H1 (cell line): ENCODE data around the gene CCDC185. TPM values are rescaled to one million over a fixed set of nuclear protein-coding genes. Genes with fewer than 3 reads are reported as not detected.
A peak's percentile ranks its signal among the peaks of the same experiment; 100 is the strongest.

ENCODE experiments used
- CTCF ChIA-PET: fragments of 300-600 bp; sonication (Branson Sonifier 250); formaldehyde crosslinking; loops from one replicate; lab custom pipeline; 2021; ENCODE audit not compliant: partially characterized antibody; lab: Charles Lee
- POLR2A ChIA-PET: fragments of 300-600 bp; sonication (Branson Sonifier 250); formaldehyde crosslinking; loops from one replicate; lab custom pipeline; 2021; ENCODE audit warnings: inconsistent platforms; ENCODE audit not compliant: partially characterized antibody; lab: Charles Lee
- DNase-seq, 2 experiments: peaks; one replicate each; pipeline versions ENCODE4 v3.0.0 to v3.0.0-alpha.2; 2010 to 2022; ENCODE audit warnings: low spot score in 2 of 2, low read depth in 1 of 2, mixed read lengths in 1 of 2
- FAIRE-seq: peaks from 2 replicates; lab custom pipeline; 2011; peaks lifted over from hg19 to GRCh38; lab: Jason Lieb, UNC
- H2AFZ ChIP-seq: 2 replicates; pipeline ENCODE4 v1.8.1; 2012; ENCODE audit warnings: low read length, inconsistent platforms
- H2AK5ac ChIP-seq: 2 replicates; pipeline ENCODE4 v1.6.1; 2013; ENCODE audit warnings: low read depth, low read length
- H2BK120ac ChIP-seq: replicated peaks from 2 replicates; pipeline ENCODE3; 2013; ENCODE audit warnings: low read depth, low read length, inconsistent platforms
- H2BK12ac ChIP-seq: 2 replicates; pipeline ENCODE4 v1.6.1; 2013; ENCODE audit warnings: low read depth, low read length
- H2BK15ac ChIP-seq: 2 replicates; pipeline ENCODE4 v1.6.1; 2013; ENCODE audit warnings: low read length
- H2BK20ac ChIP-seq: 2 replicates; pipeline ENCODE4 v1.6.1; 2013; ENCODE audit warnings: low read length
- H2BK5ac ChIP-seq: 2 replicates; pipeline ENCODE4 v1.6.1; 2013; ENCODE audit warnings: low read depth, low read length
- H3K14ac ChIP-seq: 2 replicates; pipeline ENCODE4 v1.6.1; 2013; ENCODE audit warnings: inconsistent platforms; ENCODE audit not compliant: insufficient read length
- H3K18ac ChIP-seq: 2 replicates; pipeline ENCODE4 v1.6.1; 2013; ENCODE audit warnings: low read length; ENCODE audit errors: extremely low read depth
- H3K23ac ChIP-seq: 2 replicates; pipeline ENCODE4 v1.6.1; 2013; ENCODE audit warnings: inconsistent platforms; ENCODE audit not compliant: insufficient read length
- H3K23me2 ChIP-seq: 2 replicates; pipeline ENCODE4 v1.6.1; 2013; ENCODE audit warnings: low read depth, low read length
- H3K27ac ChIP-seq: 2 replicates; pipeline ENCODE4 v1.6.1; 2011; ENCODE audit warnings: low read depth, low read length, inconsistent platforms
- H3K27me3 ChIP-seq, 4 experiments: replicated peaks in 1 of 4; 1 replicate in 1 of 4; 2 replicates in 3 of 4; pipeline versions ENCODE4 v1.6.1 to v1.8.1; 2011 to 2013; ENCODE audit warnings: low read length in 3 of 4, mild to moderate bottlenecking in 3 of 4, inconsistent platforms in 2 of 4, mixed read lengths in 2 of 4, moderate library complexity in 1 of 4; ENCODE audit not compliant: control insufficient read depth in 3 of 4, insufficient read depth in 3 of 4; ENCODE audit errors: extremely low read depth in 1 of 4
- H3K36me3 ChIP-seq, 4 experiments: 2 replicates each; pipeline versions ENCODE4 v1.6.1 to v1.8.1; 2011 to 2013; ENCODE audit warnings: mild to moderate bottlenecking in 4 of 4, low read length in 3 of 4, moderate library complexity in 2 of 4, control low read depth in 1 of 4, inconsistent platforms in 1 of 4; ENCODE audit not compliant: insufficient read depth in 4 of 4, control insufficient read depth in 2 of 4
- H3K4ac ChIP-seq: replicated peaks from 2 replicates; pipeline ENCODE3; 2013; ENCODE audit warnings: low read length, low read depth, mixed read lengths, inconsistent platforms; ENCODE audit not compliant: insufficient read length
- H3K4me1 ChIP-seq, 4 experiments: replicated peaks in 1 of 4; 1 replicate in 1 of 4; 2 replicates in 3 of 4; pipeline versions ENCODE4 v1.6.1 to v1.8.1; 2011 to 2013; ENCODE audit warnings: low read length in 3 of 4, inconsistent platforms in 2 of 4, mixed read lengths in 1 of 4; ENCODE audit not compliant: insufficient read depth in 4 of 4, control insufficient read depth in 3 of 4
- H3K4me2 ChIP-seq, 2 experiments: 2 replicates each; pipeline versions ENCODE4 v1.6.1 to v1.8.1; 2011 to 2013; ENCODE audit warnings: low read depth in 2 of 2, low read length in 2 of 2, control low read depth in 1 of 2, inconsistent platforms in 1 of 2, mild to moderate bottlenecking in 1 of 2; ENCODE audit not compliant: insufficient read depth in 1 of 2
- H3K4me3 ChIP-seq, 4 experiments: fragments of 200-600, 300-600 bp in 1 of 4; sonication (generic), shearing (Covaris generic), sonication (Bioruptor Twin) in 1 of 4; 2 replicates each; pipeline versions ENCODE4 v1.5.1 to v1.8.1; 2011 to 2016; ENCODE audit warnings: low read length in 4 of 4, low read depth in 3 of 4, control low read depth in 2 of 4, inconsistent platforms in 2 of 4, mild to moderate bottlenecking in 2 of 4, mixed read lengths in 1 of 4, moderate library complexity in 1 of 4; ENCODE audit not compliant: insufficient read depth in 2 of 4; ENCODE audit errors: extremely low read depth in 1 of 4
- H3K56ac ChIP-seq: replicated peaks from 2 replicates; pipeline ENCODE3; 2013; ENCODE audit warnings: low read depth, mild to moderate bottlenecking, mixed read lengths, low read length, inconsistent platforms; ENCODE audit not compliant: insufficient read length
- H3K79me1 ChIP-seq: 2 replicates; pipeline ENCODE4 v1.6.1; 2013; ENCODE audit warnings: low read depth, low read length, control low read depth
- H3K79me2 ChIP-seq, 2 experiments: 2 replicates each; pipeline versions ENCODE4 v1.6.1 to v1.8.1; 2012 to 2013; ENCODE audit warnings: low read length in 2 of 2, mild to moderate bottlenecking in 2 of 2, inconsistent platforms in 1 of 2; ENCODE audit not compliant: insufficient read depth in 2 of 2, control insufficient read depth in 1 of 2
- H3K9ac ChIP-seq, 4 experiments: replicated peaks in 1 of 4; 1 replicate in 1 of 4; 2 replicates in 3 of 4; pipeline versions ENCODE4 v1.6.1 to v1.8.1; 2011 to 2013; ENCODE audit warnings: low read depth in 3 of 4, low read length in 3 of 4, control low read depth in 2 of 4, mild to moderate bottlenecking in 2 of 4, moderate library complexity in 2 of 4, inconsistent platforms in 1 of 4; ENCODE audit errors: extremely low read depth in 1 of 4
- H3K9me3 ChIP-seq, 2 experiments: 2 replicates each; pipeline versions ENCODE4 v1.6.1 to v1.8.1; 2012 to 2013; ENCODE audit warnings: mild to moderate bottlenecking in 2 of 2, moderate library complexity in 2 of 2, control low read depth in 1 of 2, inconsistent platforms in 1 of 2, low read depth in 1 of 2, low read length in 1 of 2, mixed read lengths in 1 of 2; ENCODE audit not compliant: insufficient read depth in 2 of 2
- H4K20me1 ChIP-seq, 2 experiments: replicated peaks in 1 of 2; 2 replicates each; pipeline versions ENCODE3 to v1.8.1; 2011 to 2013; ENCODE audit warnings: inconsistent platforms in 2 of 2, low read length in 2 of 2, mild to moderate bottlenecking in 1 of 2; ENCODE audit not compliant: insufficient read depth in 2 of 2, control insufficient read depth in 1 of 2
- H4K5ac ChIP-seq: 2 replicates; pipeline ENCODE4 v1.6.1; 2013; ENCODE audit warnings: low read length, low read depth, mixed read lengths, inconsistent platforms; ENCODE audit not compliant: insufficient read length
- H4K8ac ChIP-seq: 2 replicates; pipeline ENCODE4 v1.8.0; 2013; ENCODE audit warnings: mild to moderate bottlenecking, moderate library complexity, low read length, inconsistent platforms; ENCODE audit not compliant: insufficient read depth; ENCODE audit errors: extremely low read depth
- H4K91ac ChIP-seq: replicated peaks from 2 replicates; pipeline ENCODE3; 2013; ENCODE audit warnings: low read length, mixed read lengths, inconsistent platforms; ENCODE audit not compliant: insufficient read length
- BCL11A ChIP-seq, 2 experiments: IDR thresholded peaks; one replicate each; pipeline ENCODE4 v1.6.1; 2011; ENCODE audit warnings: low read depth in 2 of 2, low read length in 2 of 2, mild to moderate bottlenecking in 2 of 2
- BRCA1 ChIP-seq: IDR thresholded peaks from 2 replicates; pipeline ENCODE4 v1.6.1; 2012; ENCODE audit warnings: low read depth, low read length, improper control_type of control experiment
- CBX5 ChIP-seq: fragments of 300-800, 300-1000 bp; sonication (generic); IDR thresholded peaks from 2 replicates; pipeline ENCODE4 v1.7.1; 2016; ENCODE audit warnings: antibody characterized with exemption, low read length, low read depth
- CEBPB ChIP-seq: IDR thresholded peaks from 2 replicates; pipeline ENCODE4 v1.6.1; 2012; ENCODE audit warnings: low read depth, low read length
- CREB1 ChIP-seq: IDR thresholded peaks from 2 replicates; pipeline ENCODE4 v1.6.1; 2012; ENCODE audit warnings: inconsistent platforms
- CTBP2 ChIP-seq: IDR thresholded peaks from 2 replicates; pipeline ENCODE4 v1.7.0; 2011; ENCODE audit warnings: borderline replicate concordance, mild to moderate bottlenecking, moderate library complexity, mixed read lengths, low read length; ENCODE audit not compliant: insufficient read depth, insufficient read length
- KDM1A ChIP-seq: fragments of 200-600, 300-600 bp; sonication (generic); IDR thresholded peaks from 2 replicates; pipeline ENCODE4 v1.7.1; 2016; ENCODE audit warnings: mild to moderate bottlenecking, low read length, borderline replicate concordance
- MAFK ChIP-seq: IDR thresholded peaks from 2 replicates; pipeline ENCODE4 v1.6.1; 2012; ENCODE audit warnings: low read depth, mild to moderate bottlenecking, improper control_type of control experiment, low read length
- MAX ChIP-seq: IDR thresholded peaks from 2 replicates; pipeline ENCODE4 v1.6.1; 2012; ENCODE audit warnings: inconsistent platforms
- NANOG ChIP-seq: IDR thresholded peaks from 2 replicates; pipeline ENCODE4 v1.6.1; 2011; ENCODE audit warnings: low read length, low read depth, mild to moderate bottlenecking, inconsistent platforms; ENCODE audit not compliant: insufficient read depth, poor library complexity, severe bottlenecking
- RXRA ChIP-seq: IDR thresholded peaks from 2 replicates; pipeline ENCODE4 v1.6.1; 2011; ENCODE audit warnings: low read depth, mild to moderate bottlenecking, low read length, moderate library complexity; ENCODE audit not compliant: insufficient read depth
- SAP30 ChIP-seq: fragments of 300-600 bp; sonication (generic); IDR thresholded peaks from 2 replicates; pipeline ENCODE4 v1.7.1; 2012; ENCODE audit warnings: low read length, moderate library complexity, mild to moderate bottlenecking, inconsistent platforms; ENCODE audit not compliant: insufficient read depth, insufficient replicate concordance
- SP4 ChIP-seq: IDR thresholded peaks from 2 replicates; pipeline ENCODE4 v1.6.1; 2012; ENCODE audit warnings: low read length, inconsistent platforms
- SUZ12 ChIP-seq: fragments of 200-600 bp; sonication (generic); IDR thresholded peaks from 2 replicates; pipeline ENCODE4 v1.6.1; 2012; ENCODE audit warnings: mild to moderate bottlenecking, inconsistent platforms, low read length, moderate library complexity, mixed read lengths
- whole genome bisulfite sequencing, 2 experiments: shearing (Covaris generic) in 1 of 2; methylation state at CpG; one replicate each; pipeline versions ENCODE4 v1.1.6 to v1.1.7; 2013 to 2015; ENCODE audit warnings: low lambda C conversion rate in 2 of 2, mixed read lengths in 2 of 2, inconsistent platforms in 1 of 2, low coverage in 1 of 2, missing lambda C conversion rate in 1 of 2; ENCODE audit not compliant: insufficient replicate concordance in 2 of 2, insufficient coverage in 1 of 2, insufficient read length in 1 of 2; ENCODE audit errors: extremely low coverage in 1 of 2, missing lambda C conversion rate in 1 of 2; 5-methylcytosine and 5-hydroxymethylcytosine counted together
- polyA plus RNA-seq, 7 experiments: library from polyadenylated mRNA; depleted of rRNA in 3 of 7; stranded (reverse) in 5 of 7; unstranded in 2 of 7; fragments of >200 nt in 5 of 7; fragments of 200-250 nt in 2 of 7; gene quantifications; 1 replicate in 5 of 7; 2 replicates in 1 of 7; 4 replicates in 1 of 7; pipeline versions ENCODE4 v1.2.1 to v1.2.3, GENCODE V29; 2011 to 2013; ENCODE audit warnings: missing spikeins in 2 of 7, mixed read lengths in 2 of 7
- total RNA-seq: library from RNA; stranded (reverse); fragmentation: NEBNext Ultra II Directional; extraction: Animal tissue kit (Norgen Biotek cat#: 25700); gene quantifications from 2 replicates; pipeline ENCODE4 v1.2.1, GENCODE V29; 2021

Gene CCDC185
- total and polyA plus RNA-seq, 2 of the 8 experiments (the other 6 are each of a cell fraction or from before 2014, with no cell fraction given) = not detected

GRCh38 chr1:223394242-223394641 lies 1.0 kb downstream of the CCDC185 start:
- Histone ChIP-seq H2BK15ac (no peak overlapping the region), H3K79me1 (no peaks in the 10 kb centered on the region), H2BK5ac (no peak overlapping the region), H3K56ac (no peak overlapping the region), H2BK12ac (no peak overlapping the region), H2AK5ac (no peak overlapping the region), H4K8ac (peak overlapping the region; percentile 36; the same call in 1 of the 2 replicates), H3K4me3 (no peak overlapping the region), H3K23me2 (no peaks in the 10 kb centered on the region), H3K18ac (no peak overlapping the region), H4K5ac (no peak overlapping the region), H3K79me2 (no peaks in the 10 kb centered on the region), H2BK120ac (no peak overlapping the region), H3K9me3 (peaks cover 0 to 10% of the 10 kb centered on the region in 2 experiments; a peak in 1 of 4 replicates), H4K20me1 (no peaks in the 10 kb centered on the region), H2AFZ (peak overlapping the region; percentile 36; the same call in 1 of the 2 replicates), H3K9ac (no peak overlapping the region), H3K27ac (no peak overlapping the region), H3K4ac (no peak overlapping the region), H3K36me3 (no peaks in the 10 kb centered on the region), H2BK20ac (no peak overlapping the region), H3K4me2 (peak overlapping the region in 1 of 2 experiments; percentile 50; a peak in 1 of 4 replicates), H4K91ac (no peak overlapping the region), H3K23ac (no peak overlapping the region), H3K14ac (no peak overlapping the region), H3K27me3 (peaks cover 0 to 29% (median 19%) of the 10 kb centered on the region in 4 experiments; a peak in 5 of 7 replicates), H3K4me1 (peaks cover 0 to 5% (median under 1%) of the 10 kb centered on the region in 4 experiments; a peak in 3 of 7 replicates)
- POLR2A ChIA-PET = no interaction called here
- DNase-seq = no peak
- WGBS, 2 experiments = 94% methylated on average over 27 of the region's 27 CpGs; no CpG with 5 or more reads in 1 of the 2 experiments
- CTCF ChIA-PET = interaction anchor here (1.3 to 1.6 kb wide), 3 partner anchors 138 to 261 kb away, joined by 3 to 4 read pairs (median 3); no protein-coding TSS in a partner anchor
- FAIRE-seq = no peak
- TF ChIP-seq CEBPB = no peak
- no peak for TF ChIP-seq SUZ12
- TF ChIP-seq SP4 = no peak
- TF ChIP-seq BCL11A (IDR thresholded peaks at IDR 0.05; ENCODE audit: low read depth in 2 of 2, low read length in 2 of 2) = no peak
- TF ChIP-seq BRCA1 = no peak
- no peak for TF ChIP-seq MAFK
- no peak for TF ChIP-seq NANOG
- no peak for TF ChIP-seq SAP30
- no peak for TF ChIP-seq CTBP2
- no peak for TF ChIP-seq KDM1A
- TF ChIP-seq RXRA = no peak
- no peak for TF ChIP-seq CREB1
- no peak for TF ChIP-seq CBX5
- no peak for TF ChIP-seq MAX
